Measurements from ENCODE around the gene ATXN1.
"Not testable (repeated sequence)": the region's sequence is repeated elsewhere in the genome, so short reads cannot be mapped to it uniquely, and the experiment has no call there.

Gene ATXN1

DNA sequence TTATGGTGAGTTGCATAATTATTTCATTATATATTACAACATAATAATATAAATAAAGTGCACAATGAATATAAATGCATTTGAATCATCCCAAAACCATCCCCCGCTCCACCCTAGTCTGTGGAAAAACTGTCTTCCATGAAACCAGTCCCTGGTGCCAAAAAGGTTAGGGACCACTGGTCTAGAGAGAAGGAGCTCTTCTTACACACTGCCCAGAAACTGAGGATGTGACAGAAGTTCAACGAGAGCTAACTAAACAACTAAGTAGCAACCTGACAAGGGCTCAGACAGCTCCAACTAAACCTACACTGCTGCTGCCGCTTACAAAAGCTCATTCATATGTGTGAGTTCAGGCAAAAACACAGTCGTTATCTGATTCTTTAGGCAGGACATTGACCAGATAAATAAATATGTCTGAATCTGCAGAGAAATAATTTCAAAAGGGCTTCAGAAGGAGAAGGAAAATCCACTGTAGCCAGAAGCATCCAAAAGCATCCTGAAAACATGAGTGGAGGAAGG is 125.9 kb downstream of the ATXN1 start:
- no peak for DNase-seq

DNA sequence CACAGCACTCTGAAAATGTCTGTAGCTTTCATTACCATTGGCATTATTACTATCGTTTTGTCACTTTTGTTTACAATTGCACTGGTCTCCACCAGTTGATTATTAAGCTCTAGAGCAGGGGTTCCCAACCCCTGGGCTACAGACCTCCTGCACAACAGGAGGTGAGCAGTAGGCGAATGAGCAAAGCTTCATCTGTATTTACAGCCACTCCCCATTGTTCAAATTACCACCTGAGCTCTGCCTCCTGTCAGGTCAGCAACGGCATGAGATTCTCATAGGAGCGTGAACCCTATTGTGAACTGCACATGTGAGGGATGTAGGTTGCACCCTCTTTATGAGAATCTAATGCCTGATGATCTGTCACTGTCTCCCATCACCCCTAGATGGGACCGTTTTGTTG is 126.4 kb downstream of the ATXN1 start:
- DNase-seq = no peak

DNA sequence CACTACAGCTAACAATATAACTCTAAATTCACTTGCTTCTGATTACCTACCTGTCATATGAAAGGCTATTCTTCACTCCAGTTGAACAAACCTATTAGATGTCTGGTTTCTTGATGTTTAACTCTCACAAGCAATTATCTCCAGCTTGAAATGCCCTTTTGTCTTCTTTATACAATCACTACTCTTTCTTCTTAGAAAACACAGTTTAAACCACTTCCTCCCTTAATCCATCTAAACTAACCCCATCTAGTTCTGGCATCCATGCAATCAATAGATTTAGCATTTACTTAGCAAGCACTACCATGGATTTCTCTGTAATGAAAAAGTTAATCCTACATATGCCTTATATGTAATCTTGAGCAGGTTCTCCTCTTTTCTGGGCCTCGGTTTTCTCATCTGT is 127.3 kb downstream of the ATXN1 start:
- no peak for DNase-seq

DNA sequence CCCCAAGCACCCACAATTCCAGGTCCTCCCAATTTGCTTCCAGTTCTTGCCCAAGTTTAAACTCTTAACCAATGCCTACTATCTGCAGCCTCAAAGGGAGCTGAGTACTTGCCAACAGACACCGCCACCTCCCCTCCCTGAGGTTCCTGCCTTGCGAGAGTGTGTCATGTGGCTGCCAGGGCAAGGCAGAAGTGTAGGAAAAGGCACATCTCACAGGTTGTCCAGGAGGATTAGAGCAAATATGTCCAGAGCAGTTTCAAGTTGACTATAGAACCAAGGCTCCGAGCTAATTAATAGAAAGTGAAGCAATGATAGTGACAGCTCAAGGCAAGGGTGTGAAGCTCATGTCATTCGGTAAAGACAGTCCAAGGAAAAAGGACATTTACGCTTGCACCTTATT is 127.8 kb downstream of the ATXN1 start:
- DNase-seq = no peak

DNA sequence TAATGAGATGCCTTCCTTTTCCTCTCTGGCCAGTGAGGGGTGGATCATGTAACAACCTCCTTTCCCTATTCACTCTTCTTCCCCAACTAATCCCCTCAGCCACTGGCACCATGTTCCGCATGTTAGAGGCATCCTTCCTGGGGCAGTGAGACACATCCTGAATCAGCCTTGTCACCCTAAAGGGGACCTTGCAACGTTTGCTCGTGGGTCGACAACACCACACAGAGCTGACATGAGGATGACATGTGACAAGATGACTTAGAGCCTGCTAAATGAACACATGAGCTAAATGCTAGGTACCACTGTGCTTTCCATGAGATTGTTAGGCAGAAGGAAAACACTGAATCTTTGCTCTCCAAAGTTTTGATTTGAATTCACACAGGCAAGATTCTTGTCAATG is 129.2 kb downstream of the ATXN1 start:
- DNase-seq = no peak

DNA sequence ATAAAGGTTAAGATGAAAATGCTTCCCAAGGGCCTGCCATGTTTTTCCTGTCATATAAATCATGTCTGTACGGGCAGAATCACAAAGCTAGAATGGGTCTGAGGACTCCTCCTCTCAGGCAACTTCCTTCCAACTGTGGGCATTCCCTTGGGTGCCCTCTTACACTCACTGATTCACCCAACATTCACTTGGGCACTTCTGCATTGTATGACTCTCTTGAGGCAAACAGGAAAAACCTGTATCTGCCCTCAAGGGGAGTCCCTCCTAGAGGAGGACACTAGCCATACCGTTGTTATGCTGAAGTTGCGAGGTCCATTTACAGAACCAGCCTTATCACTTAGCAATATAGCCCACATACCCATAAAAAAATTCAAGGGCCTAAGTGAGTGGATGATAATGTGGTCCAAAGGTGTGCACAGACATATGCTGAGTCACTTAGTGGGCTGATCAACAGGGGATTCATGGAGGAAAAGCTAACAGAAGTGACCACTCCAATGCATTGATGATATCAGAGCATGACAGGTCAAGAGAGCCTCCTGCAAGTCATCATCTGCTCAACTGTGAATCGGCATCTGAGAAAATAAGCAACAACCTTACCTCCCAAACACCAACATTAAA is 131.1 kb downstream of the ATXN1 start:
- no peak for DNase-seq

DNA sequence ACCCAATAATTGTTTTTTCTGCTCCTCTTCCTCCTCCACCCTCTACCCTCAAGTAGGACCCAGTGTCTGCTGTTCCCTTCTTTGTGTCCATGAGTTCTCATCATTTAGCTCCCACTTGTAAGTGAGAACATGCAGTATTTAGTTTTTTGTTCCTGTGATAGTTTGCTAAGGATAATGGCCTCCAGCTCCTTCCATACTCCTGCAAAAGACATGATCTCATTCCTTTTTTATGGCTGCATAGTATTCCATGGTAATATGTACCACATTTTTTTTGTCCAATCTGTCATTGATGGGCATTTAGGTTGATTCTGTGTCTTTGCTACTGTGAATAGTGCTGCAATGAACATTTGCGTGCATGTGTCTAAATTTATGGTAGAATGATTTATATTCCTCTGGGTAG is 132.7 kb downstream of the ATXN1 start:
- DNase-seq = not testable (repeated sequence)

DNA sequence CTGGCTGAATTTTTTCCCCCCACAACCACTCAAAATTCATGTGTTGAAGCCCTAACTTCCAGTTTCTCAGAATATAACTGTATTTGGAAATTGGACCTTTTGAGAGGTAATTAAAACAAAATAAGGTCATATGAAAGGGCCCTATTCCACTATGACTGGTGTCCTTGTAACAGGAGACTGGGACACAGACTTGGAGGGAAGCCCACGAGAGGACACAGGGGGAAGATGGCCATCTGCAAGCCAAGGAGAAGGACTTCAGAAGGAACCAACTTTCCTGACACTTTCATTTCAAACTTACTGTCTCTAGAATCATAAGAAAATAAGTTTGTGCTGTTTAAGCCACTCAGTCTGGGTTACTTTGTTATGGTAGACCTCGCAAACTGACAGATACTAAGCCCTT is 134.6 kb downstream of the ATXN1 start:
- no peak for DNase-seq

DNA sequence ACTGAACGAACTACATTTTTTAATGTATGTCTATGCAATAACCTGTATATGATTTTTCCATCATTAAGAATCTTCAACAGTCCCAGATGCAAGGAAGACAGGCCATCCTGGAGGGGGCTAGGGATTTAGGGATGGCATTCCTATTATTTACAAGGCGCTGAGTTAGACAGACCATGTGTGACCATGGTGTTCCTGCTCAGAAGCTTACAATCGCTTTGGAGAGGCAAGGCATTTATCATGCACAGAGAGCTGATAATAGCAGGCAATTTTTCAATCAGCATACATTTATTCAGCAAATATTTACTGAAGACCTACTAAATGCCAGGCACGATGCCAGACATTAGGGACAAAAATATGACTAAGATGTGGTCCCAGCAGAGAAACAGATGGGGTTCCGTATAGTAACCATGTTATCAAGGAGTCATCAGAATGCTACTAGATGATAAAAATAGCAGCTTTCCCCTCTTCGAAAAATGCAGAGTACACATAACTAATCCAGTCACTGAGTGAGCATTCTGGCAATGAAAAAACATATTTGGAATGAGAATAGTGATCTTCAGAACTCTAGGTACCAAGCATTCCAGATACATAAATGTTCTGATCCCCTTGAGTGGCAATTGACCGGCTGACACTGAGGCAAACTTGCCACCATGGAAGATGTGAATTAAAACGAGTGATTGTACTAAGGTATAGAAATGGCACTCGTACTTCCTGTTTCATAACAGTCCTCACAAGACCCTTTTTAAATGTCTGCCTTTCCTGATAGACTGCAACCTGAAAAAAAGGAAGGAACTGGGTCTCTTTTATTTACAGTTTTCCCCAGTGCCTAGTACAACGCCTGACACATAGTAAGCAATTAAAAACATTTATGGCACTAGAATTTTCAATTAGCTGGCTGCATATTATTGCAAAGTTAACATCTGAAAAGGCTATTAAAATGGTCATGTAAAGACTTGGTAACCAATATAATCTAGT is 135.7 kb downstream of the ATXN1 start:
- no peak for DNase-seq

DNA sequence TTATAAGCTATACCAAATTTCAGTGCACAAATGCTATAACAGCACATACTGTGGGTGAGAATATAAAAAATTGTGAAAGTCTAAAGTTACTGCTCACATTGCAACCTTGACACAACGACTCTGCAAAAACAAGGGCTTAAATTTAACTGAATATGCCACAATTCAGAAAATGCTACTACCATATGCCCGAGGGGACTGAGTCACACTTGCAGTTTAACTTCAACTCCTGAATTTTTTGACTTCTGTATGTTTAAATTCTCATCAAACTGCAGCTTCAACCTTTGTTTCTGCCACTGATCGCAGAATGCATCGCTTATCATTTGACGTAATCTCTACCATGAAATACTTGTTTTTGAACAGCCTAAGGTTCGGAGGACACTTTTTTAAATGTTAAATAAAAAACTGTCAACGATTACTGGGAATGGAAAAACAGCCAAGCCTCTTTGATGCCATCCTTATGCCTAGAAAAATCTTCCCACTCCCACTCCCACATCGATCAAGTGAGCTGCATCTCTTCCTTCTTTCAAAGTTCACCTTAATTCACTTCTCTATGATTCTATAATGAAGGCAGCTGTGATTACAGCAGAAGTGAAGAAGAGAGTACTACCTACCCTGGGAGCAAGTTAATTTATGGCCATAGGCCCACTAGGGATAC is 136.5 kb downstream of the ATXN1 start:
- DNase-seq = no peak

DNA sequence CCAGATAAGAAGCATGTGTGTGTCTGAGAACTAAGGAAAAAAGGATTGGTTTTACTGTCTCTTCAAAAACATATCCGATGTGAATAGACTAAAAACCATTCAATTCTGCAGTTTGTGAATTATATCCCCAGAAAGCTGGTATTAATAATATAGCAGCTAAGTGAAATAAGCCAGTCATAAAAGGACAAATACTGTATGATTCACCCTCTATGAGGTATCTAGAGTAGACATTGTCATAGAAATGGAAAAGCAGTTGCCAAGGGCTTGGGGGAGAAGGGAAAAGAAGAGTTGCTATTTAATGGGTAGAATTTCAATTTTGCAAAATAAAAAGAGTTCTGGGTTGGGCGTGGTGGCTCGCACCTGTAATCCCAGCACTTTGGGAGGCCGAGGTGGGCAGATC is 137.5 kb downstream of the ATXN1 start:
- no peak for DNase-seq

DNA sequence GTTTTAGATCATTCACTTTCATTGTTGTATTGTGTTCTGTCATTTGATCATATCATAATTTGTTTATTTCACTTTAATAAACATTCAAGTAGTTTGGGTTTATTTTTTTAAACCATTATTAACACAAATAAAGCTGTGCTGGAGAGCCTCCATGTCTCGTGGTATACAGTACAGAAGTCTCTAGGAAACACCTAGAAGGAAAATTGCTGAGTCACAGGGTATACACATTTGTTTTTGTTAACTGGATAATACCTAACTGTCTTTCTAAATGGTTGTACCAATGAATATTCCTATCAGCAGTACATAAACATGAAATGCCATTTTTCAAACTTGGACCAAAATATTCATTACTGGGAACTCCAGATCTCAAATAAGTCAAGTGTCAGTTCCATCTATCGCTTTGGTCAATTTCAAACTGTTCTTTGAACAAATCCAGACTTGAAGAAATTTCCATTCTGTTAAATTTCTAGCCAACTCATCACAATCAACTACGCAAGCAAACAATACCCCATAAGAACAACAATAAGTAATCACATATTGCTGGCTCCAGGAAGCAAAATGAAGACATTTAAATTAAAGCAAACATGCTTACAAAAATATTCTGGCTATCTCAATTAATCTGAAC is 138.1 kb downstream of the ATXN1 start:
- DNase-seq = no peak

DNA sequence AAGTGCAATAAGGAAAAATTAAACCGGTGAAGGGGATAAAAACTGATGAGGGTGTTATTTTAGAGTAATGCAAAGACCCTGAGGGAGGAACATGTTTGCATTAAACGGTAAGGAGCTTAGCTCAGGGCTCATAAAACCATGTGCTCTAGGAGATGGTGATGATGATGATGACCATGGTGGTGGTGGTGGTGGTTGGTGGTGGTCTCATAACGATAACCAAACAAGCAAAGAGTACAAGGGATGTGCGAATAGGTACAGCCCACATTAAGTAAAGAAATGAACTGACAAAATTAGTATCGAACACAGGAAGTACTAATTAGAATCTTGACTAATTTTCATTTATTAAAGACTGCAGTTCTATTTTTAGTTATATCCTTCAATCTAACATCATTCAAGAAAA is 139.1 kb downstream of the ATXN1 start:
- no peak for DNase-seq

DNA sequence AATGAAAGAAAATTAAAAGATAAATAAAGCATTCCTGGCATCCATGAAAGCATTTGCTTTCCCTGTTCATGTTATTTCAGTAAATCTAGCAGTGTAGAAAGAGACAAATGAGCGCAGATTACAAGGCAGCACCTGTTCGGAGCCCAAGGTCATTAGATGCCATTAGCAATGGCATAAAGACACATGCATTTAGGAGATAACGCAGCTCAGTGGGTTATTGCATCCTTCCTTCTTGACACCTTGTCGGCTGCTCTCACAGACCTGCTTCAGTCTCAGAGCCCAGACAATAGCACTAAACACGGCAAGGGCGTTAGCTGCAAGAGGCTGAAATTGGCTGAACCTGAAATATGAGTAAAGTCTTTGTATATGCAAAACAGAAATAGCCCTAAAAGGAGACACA is 140.3 kb downstream of the ATXN1 start:
- no peak for DNase-seq

DNA sequence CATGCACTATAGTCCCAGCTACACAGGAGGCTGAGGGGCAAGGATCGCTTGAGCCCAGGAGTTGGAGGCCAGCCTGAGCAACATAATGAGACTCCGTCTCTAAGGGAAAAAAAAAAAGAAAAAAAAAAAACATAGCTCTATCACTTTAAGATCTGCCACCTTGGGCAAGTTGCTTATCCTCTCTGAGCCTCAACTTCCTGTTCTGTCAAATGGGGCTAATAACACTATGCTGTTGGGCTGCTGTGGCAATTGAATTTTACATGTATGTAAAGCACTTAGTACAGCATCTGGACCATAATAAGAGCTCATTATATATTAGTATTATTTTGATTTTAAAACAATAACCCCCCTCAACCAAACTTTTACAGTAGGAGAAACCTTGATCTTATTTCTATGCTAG is 141.5 kb downstream of the ATXN1 start:
- DNase-seq = no peak

DNA sequence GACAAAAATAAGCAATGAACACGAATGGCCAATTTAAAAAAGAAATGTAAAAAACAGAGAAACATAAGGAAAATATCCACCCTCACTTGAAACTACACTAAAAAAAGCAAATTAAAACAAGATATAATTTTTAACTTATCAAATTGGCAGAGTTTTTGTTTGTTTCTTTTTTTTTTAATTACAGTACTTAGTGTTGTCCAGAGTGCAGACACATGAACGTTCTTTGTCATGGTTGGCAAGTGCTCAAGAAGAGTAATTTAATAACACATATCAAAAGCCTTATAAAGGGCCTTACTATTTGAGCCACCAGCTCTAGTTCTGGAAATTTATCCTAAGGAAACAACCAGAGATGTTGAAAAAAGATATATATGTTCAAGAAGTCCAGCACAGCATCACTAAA is 142.3 kb downstream of the ATXN1 start:
- DNase-seq = no peak

DNA sequence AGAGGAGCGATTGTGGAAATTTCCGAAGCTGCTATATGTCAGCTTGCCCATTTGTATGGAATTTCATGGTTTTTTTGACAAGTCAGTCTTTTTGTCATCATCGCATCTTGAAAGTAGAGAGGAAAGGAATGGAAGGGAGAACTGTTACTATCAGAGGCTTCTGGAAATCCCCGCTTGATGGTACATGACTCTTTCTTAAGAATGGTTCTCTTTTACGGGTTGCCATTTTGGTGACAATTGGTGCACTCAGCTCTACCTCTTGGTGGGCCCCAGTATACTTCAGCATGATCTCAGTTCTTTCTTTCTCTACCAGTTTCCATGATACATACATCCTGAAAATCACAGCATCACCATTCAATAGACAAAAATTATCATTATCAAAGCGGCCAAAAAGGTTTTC is 146.0 kb downstream of the ATXN1 start:
- not testable (repeated sequence) for DNase-seq

DNA sequence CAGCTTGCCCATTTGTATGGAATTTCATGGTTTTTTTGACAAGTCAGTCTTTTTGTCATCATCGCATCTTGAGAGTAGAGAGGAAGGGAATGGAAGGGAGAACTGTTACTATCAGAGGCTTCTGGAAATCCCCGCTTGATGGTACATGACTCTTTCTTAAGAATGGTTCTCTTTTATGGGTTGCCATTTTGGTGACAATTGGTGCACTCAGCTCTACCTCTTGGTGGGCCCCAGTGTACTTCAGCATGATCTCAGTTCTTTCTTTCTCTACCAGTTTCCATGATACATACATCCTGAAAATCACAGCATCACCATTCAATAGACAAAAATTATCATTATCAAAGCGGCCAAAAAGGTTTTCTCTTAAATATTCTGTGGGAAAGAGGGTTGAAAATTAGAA is 147.1 kb downstream of the ATXN1 start:
- not testable (repeated sequence) for DNase-seq

DNA sequence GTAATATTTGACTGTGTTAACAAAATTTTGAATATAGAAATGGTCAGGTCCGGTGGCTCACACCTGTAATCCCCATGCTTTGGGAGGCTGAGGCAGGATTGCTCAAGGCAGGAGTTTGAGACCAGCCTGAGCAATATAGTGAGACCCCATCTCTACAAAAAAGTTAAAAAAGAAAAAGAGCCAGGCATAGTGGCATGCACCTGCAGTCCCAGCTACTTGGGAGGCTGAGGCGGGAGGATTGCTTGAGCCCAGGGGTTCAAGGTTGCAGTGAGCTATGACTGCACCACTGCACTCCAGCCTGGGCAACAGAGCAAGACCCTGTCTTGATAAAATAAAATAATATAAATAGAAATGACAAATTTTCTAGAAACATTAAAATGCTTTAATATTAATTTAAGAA is 147.8 kb downstream of the ATXN1 start:
- DNase-seq = not testable (repeated sequence)

DNA sequence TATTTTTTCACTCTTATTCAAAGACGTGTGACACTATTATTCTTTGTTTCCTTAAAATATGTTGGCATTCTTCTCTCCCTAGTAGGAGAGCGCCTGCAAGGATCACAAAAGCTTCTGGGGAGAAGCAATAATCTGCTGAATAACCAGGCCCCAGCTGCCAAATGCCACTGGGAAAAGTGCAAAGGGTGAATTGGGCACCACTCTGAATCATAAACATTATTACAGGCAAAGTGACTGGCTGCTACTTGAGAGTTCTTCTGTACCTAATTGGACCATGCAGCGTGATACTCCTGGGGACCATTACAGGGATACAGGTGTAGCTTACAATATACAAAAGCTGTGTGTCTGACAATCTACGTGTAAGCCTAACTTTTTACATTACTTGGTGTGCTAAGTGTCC is 152.8 kb downstream of the ATXN1 start:
- DNase-seq = no peak

DNA sequence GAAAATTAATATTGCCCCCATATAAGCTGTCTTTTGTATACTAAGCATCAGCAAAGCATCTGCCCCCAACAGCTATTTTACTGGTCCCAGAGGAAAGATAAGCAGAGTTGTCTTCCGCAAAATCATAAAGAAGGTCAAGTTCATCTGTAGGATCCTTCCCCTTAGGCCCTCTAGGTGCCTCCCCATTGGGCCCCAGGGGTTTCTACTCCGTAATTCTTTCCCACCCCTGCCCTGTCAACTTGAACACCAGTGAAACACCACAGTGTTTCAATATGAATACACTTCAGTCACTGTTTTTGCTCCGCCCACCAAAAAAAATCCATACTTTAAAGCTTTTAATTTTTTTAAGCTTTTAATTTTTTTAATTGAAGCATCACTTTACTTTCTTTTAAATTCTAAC is 159.2 kb downstream of the ATXN1 start:
- DNase-seq = no peak

DNA sequence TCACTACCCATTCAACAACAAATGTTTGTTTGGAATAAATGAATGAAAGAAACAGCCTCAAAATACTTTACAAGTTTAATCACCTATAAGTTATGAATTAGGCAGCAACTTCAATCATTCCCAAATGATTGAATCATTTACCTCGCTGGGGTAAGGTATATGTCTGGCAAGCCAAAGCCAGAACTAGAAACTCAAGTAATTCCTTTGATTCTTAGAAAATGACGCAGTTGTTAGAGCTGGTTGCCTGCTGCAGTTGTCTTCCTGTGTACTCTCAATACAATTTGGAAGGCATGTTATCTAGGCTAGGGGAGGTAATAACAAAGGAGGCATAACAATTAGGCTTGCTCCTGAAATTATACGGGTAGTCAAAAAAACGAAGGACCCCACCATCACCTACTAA is 160.6 kb downstream of the ATXN1 start:
- no peak for DNase-seq

DNA sequence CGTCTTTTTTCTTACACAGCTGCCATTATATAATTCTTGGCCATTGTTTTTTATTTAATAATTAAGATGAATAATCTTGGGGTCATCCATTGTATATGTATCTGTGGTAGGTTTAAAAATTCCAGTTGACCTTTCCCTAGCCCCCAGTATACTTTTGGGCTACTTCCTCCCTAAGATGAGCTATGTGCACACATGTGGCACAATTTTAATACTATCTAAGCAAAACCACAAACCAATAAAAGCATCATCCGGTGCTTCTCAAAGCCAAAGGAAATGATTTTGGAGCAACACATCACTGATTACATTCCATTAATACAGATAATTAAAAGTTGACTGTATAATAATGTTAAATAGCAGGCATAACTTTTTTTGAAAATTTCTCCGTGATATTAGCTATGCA is 161.2 kb downstream of the ATXN1 start:
- DNase-seq = no peak
